Stimulated activated CD8-positive, alpha-beta memory T cell treated with anti-CD3 and anti-CD28 coated beads, Interleukin-15, amount 100 ng/mL, for 1 hour (primary cell): ENCODE data around the gene HLA-DRB1.
"Not testable (repeated sequence)": the region's sequence is repeated elsewhere in the genome, so short reads cannot be mapped to it uniquely, and the experiment has no call there.

Source experiments
- DNase-seq: peaks from one replicate; pipeline ENCODE4 v3.0.0-alpha.2; 2020; ENCODE audit warnings: low read depth

HLA-DRB1 gene

DNA sequence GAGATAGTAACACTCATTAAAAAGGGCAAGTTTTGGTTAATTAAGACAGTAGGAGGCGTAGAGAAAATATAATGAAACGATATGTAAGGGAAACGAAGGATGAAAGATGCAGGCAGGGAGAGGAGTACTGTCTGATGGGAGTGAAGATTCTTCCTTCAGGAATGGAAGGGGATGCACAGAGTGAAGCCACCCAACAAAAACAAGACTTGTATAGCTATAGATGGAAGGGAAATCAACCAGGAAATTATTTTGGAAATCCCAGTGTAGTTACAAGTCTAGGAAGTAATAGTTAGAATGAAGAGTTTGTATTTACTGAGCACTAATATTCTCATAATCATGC lies 19.7 kb upstream of the HLA-DRB1 start:
- DNase-seq, result no peak

- DNase-seq, result no peak
Measured at GRCh38 chr6:32608362-32608761, 18.7 kb upstream of the HLA-DRB1 start.

- DNase-seq, result no peak
Measured at GRCh38 chr6:32607988-32608298, 18.3 kb upstream of the HLA-DRB1 start.

- DNase-seq, result no peak
Measured at GRCh38 chr6:32607263-32607987, 17.8 kb upstream of the HLA-DRB1 start.

DNA sequence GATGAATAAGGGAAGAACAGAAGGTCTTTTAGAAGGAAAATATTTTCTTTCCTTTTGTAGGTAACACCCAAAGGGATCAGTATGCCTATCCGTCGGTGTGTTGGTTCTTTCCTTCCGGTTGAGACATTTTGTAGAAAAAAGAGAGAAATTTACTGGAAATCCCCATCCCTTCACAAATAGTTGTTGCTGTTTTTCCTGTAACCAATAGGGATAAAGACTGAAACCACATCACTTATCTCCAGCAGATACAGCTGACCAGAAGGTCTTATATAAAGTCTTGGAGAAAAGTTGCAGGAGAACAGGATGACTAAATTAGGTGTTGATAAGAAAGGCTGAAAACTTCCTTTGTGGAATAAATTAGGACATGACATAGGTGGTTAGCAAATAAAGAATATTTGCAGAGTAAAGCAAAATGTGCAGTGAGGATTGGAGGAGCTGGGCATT lies 14.8 kb upstream of the HLA-DRB1 start:
- DNase-seq, result no peak

DNA sequence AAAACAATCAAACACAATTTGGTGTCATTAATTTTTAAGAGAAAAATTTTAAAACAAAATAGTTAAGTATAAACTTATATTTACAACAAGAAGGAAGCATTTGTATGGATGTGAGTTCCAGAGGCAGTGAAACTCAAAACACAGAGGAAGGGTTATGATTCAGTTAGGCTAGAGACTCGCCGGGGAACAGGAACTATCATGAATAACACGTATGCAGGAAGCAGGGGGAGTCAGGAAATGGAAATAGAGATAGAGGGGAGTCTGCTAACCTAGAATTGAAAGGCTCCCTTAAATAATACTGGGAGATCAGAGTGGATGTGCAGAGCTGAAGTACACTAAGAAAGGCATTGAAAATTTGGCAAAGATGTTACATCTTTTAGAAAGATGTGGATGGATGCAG lies 14.2 kb upstream of the HLA-DRB1 start:
- no peak for DNase-seq

DNA sequence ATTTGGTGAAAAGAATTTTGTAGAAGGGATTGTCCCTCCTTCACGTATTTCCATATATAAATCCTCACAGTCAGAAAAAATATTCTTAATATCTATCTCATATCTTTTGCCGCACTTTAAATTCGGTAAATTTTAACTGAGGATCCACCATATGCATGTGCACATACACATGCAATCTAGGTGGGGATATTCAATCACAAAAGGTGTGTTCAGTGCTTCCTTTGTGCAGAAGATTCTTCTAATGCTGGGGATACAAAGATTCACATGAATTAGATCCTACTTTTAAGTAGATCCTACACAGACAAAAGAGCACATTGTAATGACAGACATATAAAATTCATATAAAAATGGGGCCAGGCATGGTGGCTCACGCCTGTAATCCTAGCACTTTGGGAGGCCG lies 13.6 kb upstream of the HLA-DRB1 start:
- DNase-seq, result no peak

GRCh38 chr6:32602383-32602782 lies 12.7 kb upstream of the HLA-DRB1 start:
- DNase-seq, result no peak

DNA sequence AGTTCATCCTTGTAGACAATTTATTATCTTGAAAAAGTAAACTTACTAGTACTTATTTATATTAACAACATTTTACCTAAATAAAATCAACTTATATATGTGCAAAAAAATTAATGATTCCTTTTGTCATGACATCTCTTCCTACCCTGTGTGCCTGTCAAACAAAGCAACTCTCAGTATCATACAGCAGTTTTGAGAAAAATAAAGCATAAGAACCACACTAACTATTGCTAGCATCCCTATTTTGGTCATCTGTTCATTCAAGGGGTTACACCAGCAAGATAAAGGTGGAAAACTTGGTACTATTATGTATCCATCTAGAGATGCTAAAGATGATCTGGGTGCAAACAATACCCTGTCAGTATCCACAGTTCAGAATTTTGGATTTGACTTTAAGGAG lies 7.4 kb upstream of the HLA-DRB1 start:
- no peak for DNase-seq

DNA sequence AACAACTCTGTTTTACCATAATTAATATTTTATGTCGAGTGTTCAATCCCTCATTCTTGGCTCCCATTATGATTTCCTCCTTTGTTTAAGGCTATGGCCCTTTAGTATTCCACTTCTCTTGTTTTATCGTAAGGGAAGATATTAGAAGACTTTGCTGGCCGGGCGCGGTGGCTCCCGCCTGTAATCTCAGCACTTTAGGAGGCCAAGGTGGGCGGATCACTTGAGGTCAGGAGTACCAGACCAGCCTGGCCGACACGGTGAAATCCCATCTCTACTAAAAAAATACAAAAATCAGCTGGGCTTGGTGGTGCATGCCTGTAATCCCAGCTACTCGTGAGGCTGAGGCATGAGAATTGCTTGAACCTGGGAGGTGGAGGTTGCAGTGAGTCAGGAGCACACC lies 1.1 kb upstream of the HLA-DRB1 start:
- not testable (repeated sequence) for DNase-seq

DNA sequence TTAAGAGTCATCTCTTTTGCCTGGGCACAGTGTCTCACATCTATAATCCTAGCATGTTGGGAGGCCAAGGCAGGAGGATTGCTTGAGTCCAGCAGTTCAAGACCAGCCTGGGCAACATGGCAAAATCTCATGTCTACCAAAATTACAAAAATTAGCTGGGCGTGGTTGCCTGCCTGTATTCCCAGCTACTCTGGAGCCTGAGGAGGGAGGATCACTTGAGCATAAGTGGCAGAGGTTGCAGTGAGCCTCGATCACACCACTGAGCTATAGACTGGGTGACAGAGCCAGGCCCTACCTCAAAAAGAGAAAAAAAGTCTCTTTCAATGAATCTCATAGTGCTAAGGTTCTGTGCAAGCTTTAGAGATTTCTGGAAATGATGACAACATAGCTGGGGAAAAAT lies 1.5 kb downstream of the HLA-DRB1 start:
- DNase-seq, result no peak

GRCh38 chr6:32583527-32583898 lies 6.1 kb downstream of the HLA-DRB1 start:
- no peak for DNase-seq

GRCh38 chr6:32581315-32582095 lies 8.1 kb downstream of the HLA-DRB1 start:
- DNase-seq, result no peak

DNA sequence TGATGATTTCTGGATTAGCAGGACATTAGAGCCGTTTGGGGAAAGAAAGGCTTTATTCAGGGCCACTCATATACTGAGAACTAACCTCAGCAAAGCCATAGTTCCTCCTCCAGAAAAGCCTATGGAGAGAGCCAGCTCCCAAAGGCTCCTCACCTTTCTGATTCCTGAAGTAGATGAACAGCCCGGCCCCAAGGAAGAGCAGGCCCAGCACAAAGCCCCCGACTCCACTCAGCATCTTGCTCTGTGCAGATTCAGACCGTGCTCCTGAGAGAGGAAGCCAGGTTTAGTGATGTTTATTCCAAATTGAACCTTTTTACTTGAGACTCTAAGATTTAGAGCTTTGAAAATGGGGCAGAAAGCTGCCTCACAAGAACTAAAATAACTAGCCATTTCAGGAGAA lies 9.1 kb downstream of the HLA-DRB1 start:
- no peak for DNase-seq

DNA sequence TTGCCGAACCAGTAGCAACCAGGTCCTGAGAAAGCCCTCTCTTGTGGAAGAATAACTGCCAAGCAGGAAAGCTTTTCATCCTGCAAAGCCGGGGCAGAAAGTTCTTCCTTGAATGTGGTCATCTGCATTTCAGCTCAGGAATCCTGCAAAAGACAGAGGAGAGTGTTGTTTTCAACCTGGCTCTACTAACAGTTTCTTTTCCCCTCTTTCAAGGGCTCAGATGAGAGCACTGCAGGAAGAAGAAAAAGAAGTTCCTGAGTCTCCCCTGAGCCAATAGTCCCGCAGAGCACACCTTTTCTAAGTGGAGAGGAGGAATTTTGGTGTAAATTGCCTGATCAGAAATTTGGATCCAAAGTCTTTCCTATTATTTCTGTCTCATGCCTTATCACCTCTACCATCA lies 10.7 kb downstream of the HLA-DRB1 start:
- no peak for DNase-seq

DNA sequence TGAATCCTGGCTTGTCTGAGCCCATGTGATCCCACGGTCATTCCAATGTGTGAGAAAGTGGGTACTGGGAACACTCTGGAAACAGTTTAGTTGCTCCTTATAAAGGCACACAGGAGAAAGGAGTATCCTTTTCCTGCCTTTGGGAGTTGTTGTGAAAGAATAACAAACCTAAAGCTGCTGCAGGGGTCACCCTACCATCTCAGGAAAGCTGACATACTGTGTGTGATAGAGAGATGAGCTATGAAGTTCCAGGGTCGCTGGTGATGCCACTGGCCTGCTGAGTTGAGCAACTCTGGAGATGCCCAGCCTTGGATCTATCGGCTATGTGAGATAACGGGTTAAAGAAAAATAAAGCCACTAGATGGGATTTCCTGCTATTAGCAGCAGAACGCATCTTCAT lies 12.2 kb downstream of the HLA-DRB1 start:
- not testable (repeated sequence) for DNase-seq

- DNase-seq, result no peak
Measured at GRCh38 chr6:32576250-32576649, 13.4 kb downstream of the HLA-DRB1 start.

- DNase-seq, result no peak
Measured at GRCh38 chr6:32570363-32570905, 19.2 kb downstream of the HLA-DRB1 start.

DNA sequence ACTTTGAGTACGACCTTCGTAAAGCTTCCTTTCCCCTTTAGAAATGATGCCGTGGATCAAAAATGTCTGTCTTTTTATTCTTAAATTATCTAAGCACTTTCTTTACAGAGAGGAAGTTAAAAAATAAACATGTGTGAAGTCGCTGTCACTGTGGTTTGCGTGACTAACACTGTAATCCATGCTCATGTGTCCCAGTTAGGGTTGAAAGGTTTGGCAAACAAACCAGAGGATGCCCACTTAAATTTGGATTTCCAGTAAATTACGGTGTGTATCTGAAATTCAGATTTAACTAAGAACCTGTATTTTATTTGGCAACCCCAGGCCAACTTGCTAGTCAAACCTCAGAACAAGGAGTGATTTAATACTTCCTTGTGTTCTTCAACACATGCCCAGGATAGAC lies 21.1 kb downstream of the HLA-DRB1 start:
- no peak for DNase-seq

GRCh38 chr6:32566957-32567356 lies 22.7 kb downstream of the HLA-DRB1 start:
- no peak for DNase-seq

DNA sequence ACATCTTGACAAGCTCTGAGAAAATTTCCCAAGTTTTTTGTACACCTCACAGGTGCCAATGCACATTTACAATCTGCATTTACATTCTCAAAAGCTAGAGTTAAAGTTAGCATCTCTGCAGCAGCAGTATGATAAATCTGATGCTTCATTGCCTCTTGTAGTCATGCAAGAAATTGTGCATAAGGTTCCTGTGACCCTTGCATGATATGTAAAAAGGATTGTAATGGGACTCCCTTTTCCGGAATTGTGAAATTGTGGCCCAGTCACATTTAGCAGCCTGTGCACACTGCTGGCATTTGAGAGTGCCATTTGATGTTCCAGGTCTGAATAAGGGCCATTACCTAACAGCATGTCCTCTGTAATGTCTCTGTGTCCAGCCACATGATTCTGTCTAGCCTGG lies 24.1 kb downstream of the HLA-DRB1 start:
- no peak for DNase-seq

DNA sequence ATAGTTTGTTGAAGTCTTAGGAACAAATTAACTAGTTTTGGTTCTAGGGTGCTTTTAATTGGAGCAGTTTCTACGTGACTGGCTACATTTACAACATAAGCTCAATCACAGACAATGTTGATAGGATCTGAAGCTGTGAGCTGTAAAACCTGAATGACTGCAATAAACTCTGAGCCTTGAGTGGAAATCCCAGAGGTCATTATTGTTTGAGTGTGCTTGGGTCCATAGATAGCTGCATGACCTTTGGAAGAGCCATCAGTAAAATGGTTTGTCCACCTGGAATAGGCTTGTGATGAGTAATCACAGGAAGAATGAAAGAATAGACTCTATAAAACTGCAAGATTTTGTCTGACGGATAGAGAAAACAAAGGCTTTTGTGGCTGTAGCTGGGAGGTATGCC lies 26.7 kb downstream of the HLA-DRB1 start:
- no peak for DNase-seq

- DNase-seq, result no peak
Measured at GRCh38 chr6:32559747-32560146, 29.9 kb downstream of the HLA-DRB1 start.
